HepG2 (cell line): ENCODE data around the gene HTRA3. TPM values are rescaled to one million over a fixed set of nuclear protein-coding genes. Genes with fewer than 3 reads are reported as not detected.

Experiments used
- ATAC-seq: fragments of 200-7000 bp; cut with Tn5 transposase; 3 replicates; pipeline ENCODE4 v1.9.1; 2020; ENCODE audit warnings: mild to moderate bottlenecking, moderate library complexity
- BruUV-seq: library from RNA; stranded (reverse); fragments of 400-500 nt; replicated peaks from 2 replicates; lab custom pipeline; 2021; lab: Mats Ljungman, UMichigan
- CTCF ChIA-PET: fragments of 300-600 bp; formaldehyde crosslinking; extraction: SDS; loops from one replicate; lab custom pipeline; 2021; ENCODE audit warnings: low total read pairs, inconsistent platforms, low intra/inter-chr PET ratio; lab: Yijun Ruan, JAX
- POLR2A ChIA-PET: fragments of 350-600 bp; sonication (Branson Sonifier 250); formaldehyde crosslinking; loops from one replicate; lab custom pipeline; 2020; ENCODE audit warnings: antibody characterized with exemption, inconsistent platforms; lab: Yijun Ruan, JAX
- DNase-seq: peaks from one replicate; pipeline ENCODE4 v3.0.0-alpha.2; 2015; ENCODE audit warnings: low spot score
- FAIRE-seq: peaks from 3 replicates; lab custom pipeline; 2011; peaks lifted over from hg19 to GRCh38; lab: Jason Lieb, UNC
- H2AFZ ChIP-seq: one replicate; pipeline ENCODE4 v1.6.1; 2011; ENCODE audit warnings: low read length, inconsistent platforms
- H3K27ac ChIP-seq: fragments of 300-600 bp; 3 replicates; pipeline ENCODE4 v1.8.0; 2011; ENCODE audit warnings: mixed run types, mild to moderate bottlenecking, mixed read lengths, low read length, inconsistent platforms; ENCODE audit not compliant: insufficient read depth; ENCODE audit errors: extremely low read length
- H3K27me3 ChIP-seq, 2 experiments: fragments of 200-600 bp in 1 of 2; 2 replicates in 1 of 2; 3 replicates in 1 of 2; pipeline versions ENCODE4 v1.6.0 to v1.8.0; 2011; ENCODE audit warnings: low read length in 2 of 2, mild to moderate bottlenecking in 2 of 2, moderate library complexity in 2 of 2, inconsistent platforms in 1 of 2; ENCODE audit not compliant: insufficient read depth in 2 of 2, control insufficient read depth in 1 of 2
- H3K36me3 ChIP-seq, 2 experiments: fragments of 200-600 bp in 1 of 2; replicated peaks in 1 of 2; 2 replicates in 1 of 2; 3 replicates in 1 of 2; pipeline versions ENCODE4 v1.5.1 to v1.8.0; 2011; ENCODE audit warnings: low read length in 2 of 2, inconsistent platforms in 1 of 2; ENCODE audit not compliant: insufficient read depth in 2 of 2, control insufficient read depth in 1 of 2
- H3K4me1 ChIP-seq: 2 replicates; pipeline ENCODE4 v1.5.1; 2012; ENCODE audit warnings: low read length, inconsistent platforms; ENCODE audit not compliant: insufficient read depth
- H3K4me2 ChIP-seq: 2 replicates; pipeline ENCODE4 v1.6.0; 2011; ENCODE audit warnings: low read depth, low read length, inconsistent platforms
- H3K4me3 ChIP-seq, 3 experiments: fragments of 200-600 bp in 1 of 3; sonication (generic), shearing (Covaris generic) in 1 of 3; replicated peaks in 1 of 3; 2 replicates each; pipeline ENCODE4 v1.5.1; 2011 to 2016; ENCODE audit warnings: low read length in 3 of 3, inconsistent platforms in 2 of 3, low read depth in 2 of 3, mild to moderate bottlenecking in 2 of 3, control low read depth in 1 of 3, mixed read lengths in 1 of 3; ENCODE audit not compliant: insufficient read depth in 1 of 3
- H3K79me2 ChIP-seq: one replicate; pipeline ENCODE4 v1.6.1; 2011; ENCODE audit warnings: low read length, inconsistent platforms; ENCODE audit not compliant: insufficient read depth
- H3K9ac ChIP-seq: 2 replicates; pipeline ENCODE4 v1.6.0; 2011; ENCODE audit warnings: mild to moderate bottlenecking, low read depth, low read length, inconsistent platforms; ENCODE audit not compliant: insufficient read depth
- H3K9me3 ChIP-seq: 2 replicates; pipeline ENCODE4 v1.5.1; 2012; ENCODE audit warnings: mild to moderate bottlenecking, low read length
- H4K20me1 ChIP-seq: 2 replicates; pipeline ENCODE4 v1.6.0; 2011; ENCODE audit warnings: inconsistent platforms, mild to moderate bottlenecking, low read length, moderate library complexity; ENCODE audit not compliant: insufficient read depth
- GTF3A ChIP-seq: sonication (generic); formaldehyde crosslinking; conservative IDR thresholded peaks from 2 replicates; pipeline ENCODE4 v1.4.0; 2020; ENCODE audit warnings: mild to moderate bottlenecking, missing genetic modification reagents
- HMG20A ChIP-seq: IDR thresholded peaks from 2 replicates; pipeline ENCODE4 v1.6.1; 2016; ENCODE audit warnings: borderline replicate concordance
- MAFF ChIP-seq: IDR thresholded peaks from 2 replicates; pipeline ENCODE4 v1.6.1; 2011; ENCODE audit warnings: low read depth, low read length, improper control_type of control experiment
- MED8 ChIP-seq: sonication (generic); formaldehyde crosslinking; IDR thresholded peaks from 2 replicates; pipeline ENCODE4 v1.8.1; 2023; ENCODE audit warnings: mild to moderate bottlenecking, missing genetic modification reagents; ENCODE audit not compliant: insufficient replicate concordance
- MTA1 ChIP-seq: sonication (generic); formaldehyde crosslinking; IDR thresholded peaks from 2 replicates; pipeline ENCODE4 v1.4.0; 2020; ENCODE audit warnings: missing genetic modification reagents, mild to moderate bottlenecking, borderline replicate concordance
- SOX13 ChIP-seq, 3 experiments: fragments of 450-650 bp in 1 of 3; sonication (generic) in 1 of 3; formaldehyde crosslinking in 1 of 3; IDR thresholded peaks in 2 of 3; conservative IDR thresholded peaks in 1 of 3; 2 replicates each; pipeline versions ENCODE4 v1.5.0 to v1.6.1; 2016 to 2020; ENCODE audit warnings: antibody characterized with exemption in 1 of 3, mild to moderate bottlenecking in 1 of 3, missing compliant biosample characterization in 1 of 3, missing genetic modification reagents in 1 of 3, moderate library complexity in 1 of 3
- SRSF4 ChIP-seq: fragments of 200-400 bp; formaldehyde crosslinking; IDR thresholded peaks from one replicate; pipeline ENCODE4 v1.6.1; 2018; ENCODE audit warnings: mild to moderate bottlenecking, low read depth, low read length, moderate library complexity; ENCODE audit not compliant: poor library complexity, severe bottlenecking
- SRY ChIP-seq: sonication (generic); formaldehyde crosslinking; IDR thresholded peaks from 2 replicates; pipeline ENCODE4 v1.8.0; 2022; ENCODE audit warnings: mild to moderate bottlenecking, missing genetic modification reagents
- TOE1 ChIP-seq: sonication (generic); formaldehyde crosslinking; IDR thresholded peaks from 2 replicates; pipeline ENCODE4 v1.4.0; 2020; ENCODE audit warnings: mild to moderate bottlenecking, missing genetic modification reagents
- ZNF678 ChIP-seq: sonication (generic); formaldehyde crosslinking; IDR thresholded peaks from 2 replicates; pipeline ENCODE4 v1.4.0; 2020; ENCODE audit warnings: mild to moderate bottlenecking, missing genetic modification reagents
- WGBS: methylation state at CpG from one replicate; pipeline ENCODE4 v1.1.6; 2017; ENCODE audit warnings: low lambda C conversion rate; 5-methylcytosine and 5-hydroxymethylcytosine counted together
- in situ Hi-C: cut with HindIII; loops from 2 replicates; pipeline ENCODE4 v1.10.0; 2017; ENCODE audit warnings: low pct_unique_long_range_greater_than_20kb; ENCODE audit not compliant: extremely low pct_ligation_motif_present
- intact Hi-C: fragments of 100-400 bp; cut with micrococcal nuclease; formaldehyde crosslinking; loops from one replicate; pipeline ENCODE4 v1.10.0; 2022; ENCODE audit not compliant: unreplicated experiment
- polyA plus RNA-seq, 8 experiments: library from polyadenylated mRNA; depleted of rRNA in 3 of 8; stranded (reverse) in 7 of 8; unstranded in 1 of 8; fragments of >200 nt; fragmentation: Illumina TruSeq in 4 of 8; extraction: Trizol in 4 of 8; gene quantifications; 2 replicates each; pipeline versions ENCODE4 v1.2.1 to v1.2.3, GENCODE V29; 2011 to 2016; ENCODE audit warnings: low read depth in 4 of 8, missing spikeins in 1 of 8, mixed read lengths in 1 of 8; ENCODE audit not compliant: insufficient read depth in 1 of 8
- total RNA-seq, 5 experiments: library from RNA; depleted of rRNA; stranded (reverse); fragments of >200 nt; fragmentation: Illumina TruSeq; extraction: Trizol; gene quantifications; 2 replicates each; pipeline ENCODE4 v1.2.3, GENCODE V29; 2016; ENCODE audit warnings: low read depth in 1 of 5

Gene HTRA3
- total and polyA plus RNA-seq, 2 of the 13 experiments (the other 11 are each of a cell fraction or from before 2014, with no cell fraction given): 0.17 TPM; not detected in 1

DNA sequence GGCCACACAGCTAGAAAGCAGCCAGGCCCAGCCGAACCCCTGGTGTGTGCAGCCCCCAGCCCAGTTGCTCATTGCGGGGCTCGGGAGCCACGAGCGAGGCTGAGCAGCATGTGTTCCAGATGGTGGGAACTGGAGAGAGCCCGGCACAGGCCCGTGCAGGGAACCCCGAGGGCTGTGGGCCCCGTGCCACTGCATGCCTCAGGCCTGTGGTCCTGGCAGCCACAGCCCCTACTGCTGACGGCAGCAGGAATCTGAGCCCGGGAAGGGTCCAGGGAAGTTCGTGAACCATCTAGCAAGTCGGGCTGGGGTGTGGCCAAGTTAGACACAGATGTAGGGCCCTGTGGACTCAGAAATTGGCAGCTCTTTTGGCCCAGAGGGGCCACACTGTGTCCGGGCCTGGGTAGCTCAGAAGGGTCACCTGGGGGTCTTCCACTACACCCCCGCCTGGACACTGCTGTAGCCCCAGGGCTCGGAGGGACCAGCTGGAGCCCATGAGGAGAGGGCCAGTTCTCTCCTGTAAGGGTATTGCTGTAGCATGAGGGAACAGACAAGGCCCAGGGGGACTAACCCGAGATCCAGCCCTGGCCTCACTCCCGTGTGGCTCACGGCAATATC is 12.1 kb downstream of the HTRA3 start:
- H3K36me3 ChIP-seq: no peaks in the 10 kb centered on the region
- H3K4me1 ChIP-seq: no peaks in the 10 kb centered on the region
- no peak overlapping the region for H3K4me2 ChIP-seq
- no peak overlapping the region for H2AFZ ChIP-seq
- in situ Hi-C loops (no loop called here), intact Hi-C loops (no loop called here)
- H4K20me1 ChIP-seq: no peaks in the 10 kb centered on the region; the same call in 1 of the 2 replicates
- peaks cover 13 to 82% of the 10 kb centered on the region in 2 experiments for H3K27me3 ChIP-seq
- WGBS: 30% methylated on average over 4 of the region's 19 CpGs
- H3K9ac ChIP-seq: no peak overlapping the region
- H3K4me3 ChIP-seq: no peak overlapping the region
- no peak for ATAC-seq
- no peak overlapping the region for H3K27ac ChIP-seq
- H3K9me3 ChIP-seq: no peaks in the 10 kb centered on the region
- no peak for FAIRE-seq
- no TSS peak for BruUV-seq
- POLR2A ChIA-PET: interaction anchor here (0.6 kb wide), 1 partner anchor 378 kb away, joined by 3 read pairs; no protein-coding TSS in a partner anchor
- CTCF ChIA-PET: no interaction called here
- DNase-seq: no peak
- TF ChIP-seq HMG20A (no peak), SOX13 (IDR thresholded peaks at IDR 0.05) (no peak), SOX13 (CRISPR knock-in tag; conservative IDR thresholded peaks at IDR 0.05 in 1 of 2, IDR thresholded peaks at IDR 0.05 in 1 of 2) (no peak), TOE1 (CRISPR knock-in tag) (no peak), GTF3A (CRISPR knock-in tag) (no peak), MTA1 (CRISPR knock-in tag) (no peak), SRY (CRISPR knock-in tag) (no peak), MAFF (no peak)
- TF ChIP-seq, all 625 proteins: peak for 0
- H3K79me2 ChIP-seq: no peaks in the 10 kb centered on the region

- ChIA-PET POLR2A (interaction anchor here (0.6 kb wide), 1 partner anchor 378 kb away, joined by 3 read pairs; no protein-coding TSS in a partner anchor), CTCF (no interaction called here)
- H3K27ac ChIP-seq: no peak overlapping the region
- intact Hi-C loops (no loop called here), in situ Hi-C loops (no loop called here)
- FAIRE-seq: no peak
- no peak overlapping the region for H3K4me2 ChIP-seq
- peaks cover 13 to 82% of the 10 kb centered on the region in 2 experiments for H3K27me3 ChIP-seq
- H3K4me1 ChIP-seq: no peaks in the 10 kb centered on the region
- no peaks in the 10 kb centered on the region; the same call in 1 of the 2 replicates for H4K20me1 ChIP-seq
- H3K36me3 ChIP-seq: no peaks in the 10 kb centered on the region
- H3K79me2 ChIP-seq: no peaks in the 10 kb centered on the region
- no CpG with 5 or more reads among the region's 14 CpGs for WGBS
- no peaks in the 10 kb centered on the region for H3K9me3 ChIP-seq
- no TSS peak for BruUV-seq
- H3K9ac ChIP-seq: no peak overlapping the region
- no peak for DNase-seq
- H2AFZ ChIP-seq: no peak overlapping the region
- ATAC-seq: no peak
- no peak overlapping the region for H3K4me3 ChIP-seq
- TF ChIP-seq MED8 (CRISPR knock-in tag) (no peak), ZNF678 (CRISPR knock-in tag) (no peak), SRSF4 (no peak)
These were observed 12.6 kb downstream of the HTRA3 start for GRCh38 chr4:8282134-8282641.
